H9 (cell line): ENCODE data around the gene TMEM79. TPM values are rescaled to one million over a fixed set of nuclear protein-coding genes. Genes with fewer than 3 reads are reported as not detected.

ENCODE experiments used
- DNase-seq: peaks from one replicate; pipeline ENCODE4 v3.0.0-alpha.2; 2017
- H2AFZ ChIP-seq: one replicate; pipeline ENCODE4 v1.6.1; 2013; ENCODE audit warnings: mild to moderate bottlenecking, low read length, control low read depth, moderate library complexity
- H2AK5ac ChIP-seq: 2 replicates; pipeline ENCODE4 v1.6.1; 2013; ENCODE audit warnings: low read length, control low read depth, mixed read lengths; ENCODE audit not compliant: insufficient read length
- H2BK120ac ChIP-seq: one replicate; pipeline ENCODE4 v1.6.1; 2013; ENCODE audit warnings: low read depth, mild to moderate bottlenecking, low read length, control low read depth, inconsistent platforms; ENCODE audit not compliant: poor library complexity, severe bottlenecking
- H2BK12ac ChIP-seq: 2 replicates; pipeline ENCODE4 v1.6.1; 2013; ENCODE audit warnings: low read length, control low read depth, mixed read lengths, low read depth; ENCODE audit not compliant: insufficient read length
- H2BK15ac ChIP-seq: 2 replicates; pipeline ENCODE4 v1.6.1; 2013; ENCODE audit warnings: low read depth, low read length, control low read depth
- H2BK20ac ChIP-seq: one replicate; pipeline ENCODE4 v1.6.1; 2013; ENCODE audit warnings: low read depth, mild to moderate bottlenecking, low read length, control low read depth, inconsistent platforms; ENCODE audit not compliant: poor library complexity, severe bottlenecking
- H2BK5ac ChIP-seq: 2 replicates; pipeline ENCODE4 v1.6.1; 2013; ENCODE audit warnings: low read length, control low read depth, mixed read lengths; ENCODE audit not compliant: insufficient read length
- H3K14ac ChIP-seq: 2 replicates; pipeline ENCODE4 v1.6.1; 2013; ENCODE audit warnings: low read length, control low read depth; ENCODE audit not compliant: insufficient read depth
- H3K18ac ChIP-seq: 2 replicates; pipeline ENCODE4 v1.6.1; 2013; ENCODE audit warnings: low read depth, mild to moderate bottlenecking, mixed read lengths, low read length, control low read depth; ENCODE audit not compliant: insufficient read length
- H3K23ac ChIP-seq: 2 replicates; pipeline ENCODE4 v1.6.1; 2013; ENCODE audit warnings: low read length, control low read depth, mixed read lengths, low read depth; ENCODE audit not compliant: insufficient read length
- H3K23me2 ChIP-seq: 2 replicates; pipeline ENCODE4 v1.6.1; 2013; ENCODE audit warnings: low read depth, mild to moderate bottlenecking, mixed read lengths, low read length, control low read depth; ENCODE audit not compliant: insufficient read length, poor library complexity, severe bottlenecking
- H3K27ac ChIP-seq: 2 replicates; pipeline ENCODE4 v1.5.1; 2013; ENCODE audit warnings: low read length, control low read depth, mixed read lengths, low read depth; ENCODE audit not compliant: insufficient read length
- H3K27me3 ChIP-seq: 2 replicates; pipeline ENCODE4 v1.6.1; 2013; ENCODE audit warnings: low read length, control low read depth, inconsistent platforms; ENCODE audit not compliant: insufficient read depth
- H3K4ac ChIP-seq: 2 replicates; pipeline ENCODE4 v1.6.1; 2013; ENCODE audit warnings: low read depth, mild to moderate bottlenecking, control low read depth, inconsistent platforms, low read length, moderate library complexity
- H3K4me1 ChIP-seq: 2 replicates; pipeline ENCODE4 v1.6.1; 2013; ENCODE audit warnings: low read length, control low read depth, inconsistent platforms; ENCODE audit not compliant: insufficient read depth
- H3K4me2 ChIP-seq: 2 replicates; pipeline ENCODE4 v1.6.1; 2013; ENCODE audit warnings: low read length, control low read depth, mixed read lengths; ENCODE audit not compliant: insufficient read length, insufficient read depth
- H3K56ac ChIP-seq: 2 replicates; pipeline ENCODE4 v1.6.1; 2013; ENCODE audit warnings: low read depth, mild to moderate bottlenecking, mixed read lengths, low read length, control low read depth; ENCODE audit not compliant: insufficient read length
- H3K79me1 ChIP-seq: 2 replicates; pipeline ENCODE4 v1.6.1; 2013; ENCODE audit warnings: low read depth, mild to moderate bottlenecking, moderate library complexity, low read length, control low read depth, inconsistent platforms; ENCODE audit not compliant: insufficient read depth, poor library complexity, severe bottlenecking
- H3K79me2 ChIP-seq: 2 replicates; pipeline ENCODE4 v1.6.1; 2013; ENCODE audit warnings: low read length, control low read depth, inconsistent platforms; ENCODE audit not compliant: insufficient read depth
- H3K9ac ChIP-seq: 2 replicates; pipeline ENCODE4 v1.6.1; 2013; ENCODE audit warnings: low read length, control low read depth, mixed read lengths; ENCODE audit not compliant: insufficient read length; ENCODE audit errors: extremely low read depth
- H3K9me3 ChIP-seq: one replicate; pipeline ENCODE4 v1.6.1; 2013; ENCODE audit warnings: low read depth, low read length, inconsistent platforms; ENCODE audit not compliant: control insufficient read depth
- H3T11ph ChIP-seq: one replicate; pipeline ENCODE4 v1.6.1; 2013; ENCODE audit warnings: mild to moderate bottlenecking, low read length, control low read depth, inconsistent platforms
- H4K20me1 ChIP-seq: one replicate; pipeline ENCODE4 v1.6.1; 2013; ENCODE audit not compliant: control insufficient read depth, insufficient read length, insufficient read depth
- H4K5ac ChIP-seq: 2 replicates; pipeline ENCODE4 v1.6.1; 2013; ENCODE audit warnings: low read depth, mild to moderate bottlenecking, mixed read lengths, low read length, control low read depth; ENCODE audit not compliant: insufficient read length
- H4K8ac ChIP-seq: replicated peaks from 2 replicates; pipeline ENCODE4 v1.6.1; 2013; ENCODE audit warnings: low read length, control low read depth, mixed read lengths, low read depth; ENCODE audit not compliant: insufficient read length
- H4K91ac ChIP-seq: 2 replicates; pipeline ENCODE4 v1.6.1; 2013; ENCODE audit warnings: low read depth, mild to moderate bottlenecking, moderate library complexity, mixed read lengths, low read length, control low read depth; ENCODE audit not compliant: insufficient read length
- H3K27ac Mint-ChIP-seq, 3 experiments: 2 replicates in 2 of 3; 3 replicates in 1 of 3; pipeline ENCODE4 v1.8.0; 2020 to 2021; ENCODE audit warnings: mixed read lengths in 3 of 3, mild to moderate bottlenecking in 1 of 3, moderate library complexity in 1 of 3
- H3K27me3 Mint-ChIP-seq: 2 replicates; pipeline ENCODE4 v1.8.0; 2021; ENCODE audit warnings: low read depth, mild to moderate bottlenecking, moderate library complexity, mixed read lengths
- H3K36me3 Mint-ChIP-seq, 3 experiments: 2 replicates in 2 of 3; 3 replicates in 1 of 3; pipeline ENCODE4 v1.8.0; 2020 to 2021; ENCODE audit warnings: low read depth in 3 of 3, mixed read lengths in 3 of 3; ENCODE audit not compliant: insufficient read depth in 1 of 3
- H3K4me1 Mint-ChIP-seq, 2 experiments: 2 replicates each; pipeline ENCODE4 v1.8.0; 2020; ENCODE audit warnings: mixed read lengths in 2 of 2
- H3K4me3 Mint-ChIP-seq, 2 experiments: 2 replicates in 1 of 2; 3 replicates in 1 of 2; pipeline ENCODE4 v1.8.0; 2020 to 2021; ENCODE audit warnings: mild to moderate bottlenecking in 2 of 2, mixed read lengths in 2 of 2, moderate library complexity in 1 of 2
- H3K9me3 Mint-ChIP-seq, 2 experiments: 2 replicates in 1 of 2; 3 replicates in 1 of 2; pipeline ENCODE4 v1.8.0; 2020; ENCODE audit warnings: mild to moderate bottlenecking in 2 of 2, mixed read lengths in 2 of 2, moderate library complexity in 1 of 2
- CTCF ChIP-seq: fragments of 200-600 bp; sonication (generic); conservative IDR thresholded peaks from 3 replicates; pipeline ENCODE4 v1.8.0; 2021; ENCODE audit warnings: antibody characterized with exemption, mild to moderate bottlenecking
- WGBS: extraction: QIAGEN DNeasy Blood & Tissue Kit; methylation state at CpG from one replicate; pipeline ENCODE4 v1.1.7; 2013; ENCODE audit warnings: missing lambda C conversion rate, low lambda C conversion rate, mixed read lengths; ENCODE audit not compliant: insufficient read length; ENCODE audit errors: extremely low coverage; 5-methylcytosine and 5-hydroxymethylcytosine counted together
- total RNA-seq: library from RNA; stranded (reverse); gene quantifications from 2 replicates; pipeline ENCODE4 v1.2.1, GENCODE V29; 2021

Gene TMEM79
- total RNA-seq, 1 experiment from 2014 or later, result 2.6 TPM

- Histone ChIP-seq H3K27me3 (no peaks in the 10 kb centered on the region), H3K56ac (no peak overlapping the region), H3K79me2 (no peaks in the 10 kb centered on the region), H3K9ac (no peak overlapping the region), H2BK20ac (no peak overlapping the region), H3K4me2 (no peak overlapping the region), H3K14ac (no peak overlapping the region), H3K18ac (no peak overlapping the region), H3K79me1 (no peaks in the 10 kb centered on the region), H2AK5ac (no peak overlapping the region), H3K27ac (no peak overlapping the region), H4K20me1 (no peaks in the 10 kb centered on the region), H3T11ph (no peak overlapping the region), H4K91ac (no peak overlapping the region), H3K23me2 (peaks cover 3% of the 10 kb centered on the region), H2BK5ac (no peak overlapping the region), H4K5ac (no peak overlapping the region), H3K23ac (no peak overlapping the region), H2BK120ac (no peak overlapping the region), H3K9me3 (no peaks in the 10 kb centered on the region), H3K4me1 (no peaks in the 10 kb centered on the region), H2BK15ac (no peak overlapping the region), H4K8ac (no peak overlapping the region), H2AFZ (no peak overlapping the region), H2BK12ac (no peak overlapping the region), H3K4ac (no peak overlapping the region)
- WGBS, result no CpG with 5 or more reads among the region's 10 CpGs
- H3K27ac Mint-ChIP-seq, result peak overlapping the region in 2 of 3 experiments; percentile 60 to 64; a peak in 1 of 7 replicates
- H3K9me3 Mint-ChIP-seq, result no peaks in the 10 kb centered on the region
- no peak for TF ChIP-seq CTCF
- H3K36me3 Mint-ChIP-seq, result peaks cover 7 to 27% (median 23%) of the 10 kb centered on the region in 3 experiments; a peak in 5 of 7 replicates
- no peak overlapping the region for H3K4me3 Mint-ChIP-seq
- peaks cover 6 to 12% of the 10 kb centered on the region in 2 experiments for H3K4me1 Mint-ChIP-seq
- DNase-seq, result no peak
- H3K27me3 Mint-ChIP-seq, result peaks cover 4% of the 10 kb centered on the region; the same call in 1 of the 2 replicates
Measured at GRCh38 chr1:156242738-156243137, 41.4 kb upstream of the TMEM79 start.
